Peyer's patch (tissue), 4 donors: ENCODE results near the gene GCKR.

Experiments used
- CTCF ChIP-seq, 6 experiments: fragments of 450-650 bp in 4 of 6; fragments of 200-600 bp in 2 of 6; sonication (generic) in 1 of 6; IDR thresholded peaks; one replicate each; pipeline ENCODE4 v1.5.1; 2017 to 2019; ENCODE audit warnings: antibody characterized with exemption in 6 of 6, mild to moderate bottlenecking in 3 of 6, moderate library complexity in 1 of 6
- POLR2A ChIP-seq, 2 donors: fragments of 450-650 bp; IDR thresholded peaks; one replicate each; pipeline ENCODE4 v1.5.1; 2017; ENCODE audit warnings: antibody characterized with exemption in 2 of 2, mild to moderate bottlenecking in 2 of 2, moderate library complexity in 2 of 2

GRCh38 chr2:27507293-27507692 is 10.7 kb downstream of the GCKR start:
- no peak for TF ChIP-seq CTCF (IDR thresholded peaks at IDR 0.05)
- TF ChIP-seq POLR2A (IDR thresholded peaks at IDR 0.05), result no peak
